Liver (tissue), 9 donors: ENCODE results near the gene WSCD2. TPM values are rescaled to one million over a fixed set of nuclear protein-coding genes. Genes with fewer than 3 reads are reported as not detected.

Experiments used
- DNase-seq: peaks from one replicate; pipeline ENCODE4 v3.0.0-alpha.2; 2017; ENCODE audit warnings: low spot score
- H3K27ac ChIP-seq, 2 donors: one replicate each; pipeline ENCODE4 v1.7.0; 2013; ENCODE audit warnings: inconsistent platforms in 2 of 2, low read length in 2 of 2, control low read depth in 1 of 2, low read depth in 1 of 2, mild to moderate bottlenecking in 1 of 2
- H3K27me3 ChIP-seq, 4 donors: one replicate each; pipeline versions ENCODE4 v1.6.1 to v1.7.0; 2013; ENCODE audit warnings: low read length in 3 of 4, inconsistent platforms in 1 of 4, mild to moderate bottlenecking in 1 of 4, moderate library complexity in 1 of 4; ENCODE audit not compliant: control insufficient read depth in 4 of 4, insufficient read depth in 4 of 4
- H3K36me3 ChIP-seq, 4 donors: one replicate each; pipeline versions ENCODE4 v1.6.1 to v1.7.0; 2013; ENCODE audit warnings: low read length in 3 of 4, mild to moderate bottlenecking in 3 of 4, low read depth in 1 of 4, moderate library complexity in 1 of 4; ENCODE audit not compliant: control insufficient read depth in 4 of 4, insufficient read depth in 3 of 4
- H3K4me1 ChIP-seq, 4 donors: one replicate each; pipeline versions ENCODE4 v1.6.1 to v1.7.0; 2013; ENCODE audit warnings: low read length in 3 of 4, mild to moderate bottlenecking in 3 of 4, moderate library complexity in 1 of 4; ENCODE audit not compliant: control insufficient read depth in 4 of 4, insufficient read depth in 4 of 4
- H3K4me3 ChIP-seq, 3 donors: one replicate each; pipeline versions ENCODE4 v1.6.1 to v1.7.0; 2013; ENCODE audit warnings: low read length in 3 of 3, control low read depth in 1 of 3, low read depth in 1 of 3, mild to moderate bottlenecking in 1 of 3
- H3K9ac ChIP-seq, 2 donors: one replicate each; pipeline ENCODE4 v1.7.0; 2013; ENCODE audit warnings: low read length in 2 of 2, mild to moderate bottlenecking in 2 of 2, moderate library complexity in 2 of 2, control low read depth in 1 of 2, low read depth in 1 of 2
- H3K9me3 ChIP-seq, 4 donors: one replicate each; pipeline versions ENCODE4 v1.6.1 to v1.7.0; 2013; ENCODE audit warnings: low read length in 3 of 4; ENCODE audit not compliant: control insufficient read depth in 4 of 4
- ATF3 ChIP-seq: IDR thresholded peaks from 2 replicates; pipeline ENCODE4 v1.6.1; 2016; ENCODE audit warnings: antibody characterized with exemption
- EGR1 ChIP-seq, 2 donors: IDR thresholded peaks; 2 replicates each; pipeline ENCODE4 v1.6.1; 2016 to 2018; ENCODE audit warnings: antibody characterized with exemption in 2 of 2, low read depth in 2 of 2
- FOXA1 ChIP-seq: IDR thresholded peaks from 2 replicates; pipeline ENCODE4 v1.6.1; 2016; ENCODE audit warnings: antibody characterized with exemption
- FOXA2 ChIP-seq: IDR thresholded peaks from 2 replicates; pipeline ENCODE4 v1.6.1; 2016; ENCODE audit warnings: antibody characterized with exemption
- GABPA ChIP-seq, 2 donors: IDR thresholded peaks in 1 of 2; conservative IDR thresholded peaks in 1 of 2; 2 replicates each; pipeline ENCODE4 v1.6.1; 2016; ENCODE audit warnings: antibody characterized with exemption in 2 of 2, mild to moderate bottlenecking in 1 of 2, moderate library complexity in 1 of 2
- HNF4A ChIP-seq, 2 donors: conservative IDR thresholded peaks; 2 replicates each; pipeline ENCODE4 v1.6.1; 2016; ENCODE audit warnings: antibody characterized with exemption in 2 of 2, mild to moderate bottlenecking in 2 of 2
- HNF4G ChIP-seq: IDR thresholded peaks from 2 replicates; pipeline ENCODE4 v1.6.1; 2016; ENCODE audit warnings: antibody characterized with exemption
- JUND ChIP-seq, 2 donors: IDR thresholded peaks; 2 replicates each; pipeline ENCODE4 v1.6.1; 2016; ENCODE audit warnings: antibody characterized with exemption in 2 of 2
- MAX ChIP-seq: IDR thresholded peaks from 2 replicates; pipeline ENCODE4 v1.6.1; 2016; ENCODE audit warnings: antibody characterized with exemption
- NR2F2 ChIP-seq: IDR thresholded peaks from 2 replicates; pipeline ENCODE4 v1.6.1; 2016; ENCODE audit warnings: antibody characterized with exemption
- RAD21 ChIP-seq, 2 donors: IDR thresholded peaks; 2 replicates each; pipeline ENCODE4 v1.6.1; 2016; ENCODE audit warnings: antibody characterized with exemption in 2 of 2, mild to moderate bottlenecking in 2 of 2
- REST ChIP-seq: IDR thresholded peaks from 2 replicates; pipeline ENCODE4 v1.6.1; 2016; ENCODE audit warnings: antibody characterized with exemption, mild to moderate bottlenecking
- RXRA ChIP-seq, 2 donors: IDR thresholded peaks; 2 replicates each; pipeline ENCODE4 v1.6.1; 2017 to 2018; ENCODE audit warnings: antibody characterized with exemption in 2 of 2, mild to moderate bottlenecking in 1 of 2
- SP1 ChIP-seq: IDR thresholded peaks from 2 replicates; pipeline ENCODE4 v1.6.1; 2018; ENCODE audit warnings: antibody characterized with exemption, mild to moderate bottlenecking
- TAF1 ChIP-seq: conservative IDR thresholded peaks from 2 replicates; pipeline ENCODE4 v1.6.1; 2016; ENCODE audit warnings: antibody characterized with exemption, mild to moderate bottlenecking
- YY1 ChIP-seq: IDR thresholded peaks from 2 replicates; pipeline ENCODE4 v1.6.1; 2016; ENCODE audit warnings: antibody characterized with exemption, mild to moderate bottlenecking
- ZBTB33 ChIP-seq: IDR thresholded peaks from 2 replicates; pipeline ENCODE4 v1.6.1; 2016; ENCODE audit warnings: antibody characterized with exemption
- WGBS: extraction: QIAGEN DNeasy Blood & Tissue Kit; methylation state at CpG from one replicate; pipeline ENCODE4 v1.1.7; 2013; 5-methylcytosine and 5-hydroxymethylcytosine counted together
- polyA plus RNA-seq, 2 donors: library from polyadenylated mRNA; stranded (reverse) in 1 of 2; unstranded in 1 of 2; fragments of 200-250 nt in 1 of 2; fragments of >200 nt in 1 of 2; fragmentation: Nextera tagmentation in 1 of 2; extraction: Ambion mirVana in 1 of 2; gene quantifications; one replicate each; pipeline versions ENCODE4 v1.2.1 to v1.2.3, GENCODE V29; 2013 to 2015
- total RNA-seq, 2 donors: library from RNA; depleted of rRNA; stranded (reverse); fragments of >200 nt; gene quantifications; one replicate each; pipeline ENCODE4 v1.2.3, GENCODE V29; 2014
- TF ChIP-seq, protein P1 (sequence below): fragments of 150-350 bp; IDR thresholded peaks from 2 replicates; pipeline ENCODE4 v1.5.1; 2017; ENCODE audit warnings: improper control_type of control experiment, low read depth, low read length; ENCODE audit not compliant: missing input control
- donor health status: healthy.
- donor health status: healthy.
- donor health status: healthy.
- donor health status: healthy.
- donor health status: healthy.

WSCD2 gene
- total and polyA plus RNA-seq, 4 donors = under 0.01 to 0.09 (median 0.05) TPM; not detected in 1

- H3K27ac ChIP-seq = no peak overlapping the region
- no peak overlapping the region for H3K4me3 ChIP-seq
- H3K9ac ChIP-seq = no peak overlapping the region
- TF ChIP-seq SP1 (no peak), FOXA2 (no peak), FOXA1 (no peak), REST (no peak), GABPA (IDR thresholded peaks at IDR 0.05 in 1 of 2, conservative IDR thresholded peaks at IDR 0.05 in 1 of 2) (no peak), NR2F2 (no peak), HNF4G (no peak), YY1 (no peak), ZBTB33 (no peak), RXRA (IDR thresholded peaks at IDR 0.05) (no peak), HNF4A (conservative IDR thresholded peaks at IDR 0.05) (no peak), TAF1 (no peak), ATF3 (no peak), EGR1 (IDR thresholded peaks at IDR 0.05; ENCODE audit: low read depth in 2 of 2) (no peak), JUND (IDR thresholded peaks at IDR 0.05) (no peak), MAX (no peak), RAD21 (IDR thresholded peaks at IDR 0.05) (no peak)
- TF ChIP-seq, protein P1, sequence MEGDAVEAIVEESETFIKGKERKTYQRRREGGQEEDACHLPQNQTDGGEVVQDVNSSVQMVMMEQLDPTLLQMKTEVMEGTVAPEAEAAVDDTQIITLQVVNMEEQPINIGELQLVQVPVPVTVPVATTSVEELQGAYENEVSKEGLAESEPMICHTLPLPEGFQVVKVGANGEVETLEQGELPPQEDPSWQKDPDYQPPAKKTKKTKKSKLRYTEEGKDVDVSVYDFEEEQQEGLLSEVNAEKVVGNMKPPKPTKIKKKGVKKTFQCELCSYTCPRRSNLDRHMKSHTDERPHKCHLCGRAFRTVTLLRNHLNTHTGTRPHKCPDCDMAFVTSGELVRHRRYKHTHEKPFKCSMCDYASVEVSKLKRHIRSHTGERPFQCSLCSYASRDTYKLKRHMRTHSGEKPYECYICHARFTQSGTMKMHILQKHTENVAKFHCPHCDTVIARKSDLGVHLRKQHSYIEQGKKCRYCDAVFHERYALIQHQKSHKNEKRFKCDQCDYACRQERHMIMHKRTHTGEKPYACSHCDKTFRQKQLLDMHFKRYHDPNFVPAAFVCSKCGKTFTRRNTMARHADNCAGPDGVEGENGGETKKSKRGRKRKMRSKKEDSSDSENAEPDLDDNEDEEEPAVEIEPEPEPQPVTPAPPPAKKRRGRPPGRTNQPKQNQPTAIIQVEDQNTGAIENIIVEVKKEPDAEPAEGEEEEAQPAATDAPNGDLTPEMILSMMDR = no peak
- H3K4me1 ChIP-seq = peaks cover 0 to 4% (median 0%) of the 10 kb centered on the region in 4 donors
- WGBS = 90% methylated on average over 6 of the region's 6 CpGs
- H3K36me3 ChIP-seq = no peaks in the 10 kb centered on the region
- no peak for DNase-seq
- H3K9me3 ChIP-seq = no peaks in the 10 kb centered on the region
- no peaks in the 10 kb centered on the region for H3K27me3 ChIP-seq
Observed at GRCh38 chr12:108117163-108117849, 11.8 kb upstream of the WSCD2 start.
